Mesendoderm (in vitro differentiated cells): Measurements from ENCODE around the gene NDUFAF8.

ENCODE experiments used
- DNase-seq: peaks from one replicate; pipeline ENCODE4 v3.0.0; 2013
- H2AK5ac ChIP-seq: 2 replicates; pipeline ENCODE4 v1.6.1; 2013; ENCODE audit warnings: low read length, inconsistent platforms
- H2BK120ac ChIP-seq: 2 replicates; pipeline ENCODE4 v1.6.1; 2013; ENCODE audit warnings: low read depth, mild to moderate bottlenecking, low read length, moderate library complexity, mixed read lengths
- H2BK15ac ChIP-seq: replicated peaks from 2 replicates; pipeline ENCODE4 v1.6.1; 2013; ENCODE audit warnings: low read depth, mild to moderate bottlenecking, moderate library complexity
- H2BK5ac ChIP-seq: 2 replicates; pipeline ENCODE4 v1.6.1; 2013; ENCODE audit warnings: low read length, inconsistent platforms
- H3K18ac ChIP-seq: 2 replicates; pipeline ENCODE4 v1.6.1; 2013; ENCODE audit warnings: mild to moderate bottlenecking, low read length, mixed read lengths
- H3K23ac ChIP-seq: one replicate; pipeline ENCODE4 v1.6.1; 2013; ENCODE audit warnings: low read length
- H3K27ac ChIP-seq: 2 replicates; pipeline ENCODE4 v1.5.1; 2013; ENCODE audit warnings: low read depth, mild to moderate bottlenecking, inconsistent platforms, low read length, moderate library complexity
- H3K27me3 ChIP-seq: 2 replicates; pipeline ENCODE4 v1.6.1; 2013; ENCODE audit warnings: low read length, control low read depth, mild to moderate bottlenecking, inconsistent platforms; ENCODE audit not compliant: insufficient read depth, poor library complexity
- H3K36me3 ChIP-seq: 2 replicates; pipeline ENCODE4 v1.6.1; 2013; ENCODE audit warnings: low read length, inconsistent platforms; ENCODE audit not compliant: control insufficient read depth, insufficient read depth
- H3K4ac ChIP-seq: one replicate; pipeline ENCODE4 v1.6.1; 2013; ENCODE audit warnings: low read depth, mild to moderate bottlenecking, low read length, moderate library complexity
- H3K4me1 ChIP-seq: 2 replicates; pipeline ENCODE4 v1.6.1; 2013; ENCODE audit warnings: low read depth, low read length, inconsistent platforms; ENCODE audit not compliant: control insufficient read depth
- H3K4me2 ChIP-seq: 2 replicates; pipeline ENCODE4 v1.6.1; 2013; ENCODE audit warnings: low read length
- H3K4me3 ChIP-seq: 2 replicates; pipeline ENCODE4 v1.5.1; 2013; ENCODE audit warnings: mild to moderate bottlenecking, low read length
- H3K56ac ChIP-seq: one replicate; pipeline ENCODE4 v1.6.1; 2013; ENCODE audit warnings: low read length
- H3K79me1 ChIP-seq: 2 replicates; pipeline ENCODE4 v1.6.1; 2013; ENCODE audit warnings: low read length, inconsistent platforms
- H3K79me2 ChIP-seq: 2 replicates; pipeline ENCODE4 v1.6.1; 2013; ENCODE audit warnings: mild to moderate bottlenecking, low read length; ENCODE audit not compliant: control insufficient read depth, insufficient read depth
- H3K9ac ChIP-seq: 2 replicates; pipeline ENCODE4 v1.6.1; 2013; ENCODE audit warnings: low read length, inconsistent platforms
- H4K5ac ChIP-seq: one replicate; pipeline ENCODE4 v1.6.1; 2013; ENCODE audit warnings: low read length
- H4K8ac ChIP-seq: one replicate; pipeline ENCODE4 v1.6.1; 2013; ENCODE audit warnings: low read depth, mild to moderate bottlenecking, control low read depth, low read length, moderate library complexity
- WGBS: extraction: QIAGEN DNeasy Blood & Tissue Kit; methylation state at CpG from one replicate; pipeline ENCODE4 v1.1.7; 2013; ENCODE audit warnings: low lambda C conversion rate, missing lambda C conversion rate; ENCODE audit not compliant: insufficient coverage; ENCODE audit errors: extremely low coverage; 5-methylcytosine and 5-hydroxymethylcytosine counted together

NDUFAF8 gene

DNA sequence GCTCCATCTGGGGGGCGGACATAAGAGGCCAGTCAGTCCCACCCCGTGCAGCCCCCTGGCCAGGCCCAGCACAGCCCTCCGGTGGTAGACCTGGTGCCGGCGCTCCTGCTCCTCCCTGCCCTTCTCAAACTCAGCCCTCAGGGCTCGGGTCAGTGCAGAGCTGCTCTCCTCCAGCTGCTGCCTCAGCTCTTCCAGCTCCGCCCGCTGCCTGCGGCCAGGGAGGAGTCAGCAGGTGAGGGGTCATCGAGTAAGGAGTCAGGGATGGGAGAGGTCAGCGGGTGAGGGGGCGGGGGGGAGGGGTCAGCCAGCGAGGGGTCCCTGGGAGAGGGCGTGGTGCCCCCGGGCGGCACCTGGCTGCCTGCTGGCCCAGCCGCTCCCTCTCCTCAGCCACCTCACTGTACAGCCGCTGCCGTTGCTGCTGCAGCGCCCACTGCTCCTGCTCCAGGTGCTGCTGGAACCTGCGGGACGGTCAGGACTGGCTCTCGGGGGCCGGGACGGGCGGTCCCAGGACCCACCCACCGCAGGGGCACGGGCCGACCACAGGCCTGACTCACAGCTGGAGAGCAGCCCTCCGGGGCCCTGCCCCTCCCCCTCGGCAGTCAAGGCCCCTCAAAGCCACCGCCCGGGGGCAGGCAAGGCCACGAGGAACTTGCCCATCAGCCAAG lies 46.6 kb upstream of the NDUFAF8 start:
- Histone ChIP-seq H2AK5ac (no peak overlapping the region), H2BK15ac (no peak overlapping the region), H3K9ac (no peak overlapping the region), H3K4me2 (no peak overlapping the region), H3K27ac (no peak overlapping the region), H4K5ac (no peak overlapping the region), H3K23ac (no peak overlapping the region), H3K36me3 (no peaks in the 10 kb centered on the region), H2BK5ac (no peak overlapping the region), H3K4me1 (no peaks in the 10 kb centered on the region), H3K79me1 (no peaks in the 10 kb centered on the region), H3K79me2 (no peaks in the 10 kb centered on the region), H3K18ac (no peak overlapping the region), H4K8ac (no peak overlapping the region), H3K56ac (no peak overlapping the region), H3K4me3 (no peak overlapping the region), H3K4ac (no peak overlapping the region), H2BK120ac (no peak overlapping the region), H3K27me3 (no peaks in the 10 kb centered on the region)
- WGBS: no CpG with 5 or more reads among the region's 34 CpGs
- DNase-seq: no peak

DNA sequence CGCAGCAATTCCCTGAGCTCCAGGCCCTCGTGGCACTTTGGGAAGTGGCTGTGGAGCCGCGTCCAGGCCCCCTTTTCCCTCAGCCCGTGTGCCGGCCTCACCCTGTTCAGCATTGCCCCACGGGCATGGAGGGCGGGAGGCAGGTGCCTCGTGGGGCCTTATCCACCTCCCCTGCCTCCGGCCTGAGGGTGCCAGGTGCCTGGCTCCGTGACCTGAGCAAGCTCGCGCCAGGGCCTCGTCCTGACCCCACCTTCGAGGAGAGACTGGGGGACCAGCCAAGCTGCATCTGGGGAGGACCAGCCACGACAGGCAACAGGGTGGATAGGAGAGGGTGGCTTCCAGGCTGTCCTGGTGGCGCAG lies 46.1 kb upstream of the NDUFAF8 start:
- H3K23ac ChIP-seq: no peak overlapping the region

DNA sequence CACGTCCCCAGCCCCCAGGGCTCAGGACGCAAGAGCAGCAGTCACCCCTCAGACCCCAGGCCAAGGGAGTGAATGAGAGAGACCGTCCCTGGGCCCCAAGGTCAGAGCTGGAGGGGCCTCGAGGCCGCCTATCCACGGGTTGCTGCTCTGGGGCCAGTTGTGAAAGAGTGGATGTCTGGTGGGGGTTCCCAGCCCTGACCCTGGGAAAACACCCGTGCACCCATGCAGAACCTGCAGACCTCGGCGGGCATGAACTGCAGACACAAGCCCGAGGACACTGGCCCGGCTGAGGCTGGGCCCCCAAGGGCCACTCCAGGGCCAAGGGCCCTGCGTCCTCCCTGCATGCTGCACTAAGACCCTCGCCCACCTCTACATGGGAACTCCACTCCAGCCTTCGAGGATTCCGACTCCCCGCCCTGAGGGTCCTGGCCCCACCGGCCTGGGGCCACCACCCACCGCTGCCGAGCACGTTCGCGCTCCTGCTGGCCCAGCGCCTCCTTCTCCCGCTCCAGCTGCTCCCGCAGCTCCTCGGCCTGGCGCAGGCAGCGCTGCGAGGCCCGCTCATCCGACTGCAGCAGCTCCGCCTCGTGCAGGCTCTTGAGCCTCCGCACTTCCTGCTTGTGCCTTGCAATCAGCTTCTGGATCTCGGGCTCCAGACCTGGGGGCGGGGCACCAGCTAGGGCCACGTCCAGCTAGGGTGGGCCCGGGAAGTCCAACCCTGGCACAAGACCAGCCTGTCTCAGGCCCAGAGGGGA lies 45.5 kb upstream of the NDUFAF8 start:
- no peaks in the 10 kb centered on the region for H3K27me3 ChIP-seq
- no peak overlapping the region for H3K4ac ChIP-seq
- H2BK15ac ChIP-seq: no peak overlapping the region
- no peaks in the 10 kb centered on the region for H3K79me1 ChIP-seq
- no peak overlapping the region for H4K5ac ChIP-seq
- no peak overlapping the region for H2AK5ac ChIP-seq
- no peaks in the 10 kb centered on the region for H3K4me1 ChIP-seq
- no CpG with 5 or more reads among the region's 38 CpGs for WGBS
- H4K8ac ChIP-seq: no peak overlapping the region
- H2BK5ac ChIP-seq: no peak overlapping the region
- H3K36me3 ChIP-seq: no peaks in the 10 kb centered on the region
- no peak for DNase-seq
- no peak overlapping the region for H3K23ac ChIP-seq
- no peak overlapping the region for H3K9ac ChIP-seq
- H3K4me2 ChIP-seq: no peak overlapping the region
- H3K79me2 ChIP-seq: no peaks in the 10 kb centered on the region
- H3K56ac ChIP-seq: no peak overlapping the region
- H3K18ac ChIP-seq: no peak overlapping the region
- H3K4me3 ChIP-seq: no peak overlapping the region
- no peak overlapping the region for H2BK120ac ChIP-seq
- H3K27ac ChIP-seq: no peak overlapping the region

More for the DNA sequence above, 46.1 kb upstream of the NDUFAF8 start:
- H3K79me1 ChIP-seq: no peaks in the 10 kb centered on the region
- H3K27me3 ChIP-seq: no peaks in the 10 kb centered on the region
- no peak overlapping the region for H2BK120ac ChIP-seq
- H3K4me2 ChIP-seq: no peak overlapping the region
- H2AK5ac ChIP-seq: no peak overlapping the region
- no peak overlapping the region for H3K9ac ChIP-seq
- no peak overlapping the region for H2BK15ac ChIP-seq
- no peak overlapping the region for H3K18ac ChIP-seq
- no CpG with 5 or more reads among the region's 17 CpGs for WGBS
- H4K8ac ChIP-seq: no peak overlapping the region
- H3K27ac ChIP-seq: no peak overlapping the region
- no peaks in the 10 kb centered on the region for H3K79me2 ChIP-seq
- no peak overlapping the region for H2BK5ac ChIP-seq
- H3K36me3 ChIP-seq: no peaks in the 10 kb centered on the region
- no peak overlapping the region for H3K56ac ChIP-seq
- no peak overlapping the region for H3K4me3 ChIP-seq
- no peak overlapping the region for H3K4ac ChIP-seq
- H3K4me1 ChIP-seq: no peaks in the 10 kb centered on the region
- DNase-seq: no peak
- no peak overlapping the region for H4K5ac ChIP-seq

DNA sequence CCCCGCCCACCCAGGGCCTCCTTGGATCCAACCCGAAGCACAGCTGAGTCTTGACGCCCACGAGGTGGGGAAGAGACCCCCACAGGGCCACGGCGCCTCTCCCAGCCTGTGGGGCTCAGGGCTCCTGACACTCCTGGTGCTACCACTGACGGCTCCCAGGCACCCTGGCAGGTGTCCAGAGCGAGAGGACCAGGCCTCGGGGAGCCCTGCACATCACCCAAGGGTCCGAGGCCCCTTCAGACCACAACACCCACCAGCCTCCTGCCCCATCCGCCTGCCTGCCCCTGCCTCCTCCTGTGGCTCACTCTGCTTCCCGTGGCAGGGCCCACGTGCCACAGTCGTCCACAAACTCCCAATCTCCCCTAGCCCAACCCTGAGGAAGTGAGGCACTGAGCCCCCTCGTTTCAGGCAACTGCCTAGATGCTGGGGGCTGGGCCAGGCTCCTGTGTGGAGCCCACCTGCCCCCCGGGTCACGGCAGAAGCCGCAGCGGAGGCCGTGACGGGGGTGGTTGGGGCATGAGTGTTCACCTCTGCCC lies 44.8 kb upstream of the NDUFAF8 start:
- no peak overlapping the region for H3K27ac ChIP-seq
- no peak overlapping the region for H3K4me3 ChIP-seq
- no peak overlapping the region for H3K4me2 ChIP-seq
- no peak overlapping the region for H4K8ac ChIP-seq
- H3K36me3 ChIP-seq: no peaks in the 10 kb centered on the region
- no peak overlapping the region for H2BK15ac ChIP-seq
- no peak overlapping the region for H3K23ac ChIP-seq
- no peaks in the 10 kb centered on the region for H3K27me3 ChIP-seq
- no peaks in the 10 kb centered on the region for H3K4me1 ChIP-seq
- no peak overlapping the region for H2BK5ac ChIP-seq
- no CpG with 5 or more reads among the region's 21 CpGs for WGBS
- no peak overlapping the region for H2BK120ac ChIP-seq
- DNase-seq: no peak
- no peak overlapping the region for H3K9ac ChIP-seq
- no peak overlapping the region for H3K56ac ChIP-seq
- H4K5ac ChIP-seq: no peak overlapping the region
- no peak overlapping the region for H3K18ac ChIP-seq
- no peak overlapping the region for H3K4ac ChIP-seq
- no peaks in the 10 kb centered on the region for H3K79me2 ChIP-seq
- H3K79me1 ChIP-seq: no peaks in the 10 kb centered on the region
- H2AK5ac ChIP-seq: no peak overlapping the region

DNA sequence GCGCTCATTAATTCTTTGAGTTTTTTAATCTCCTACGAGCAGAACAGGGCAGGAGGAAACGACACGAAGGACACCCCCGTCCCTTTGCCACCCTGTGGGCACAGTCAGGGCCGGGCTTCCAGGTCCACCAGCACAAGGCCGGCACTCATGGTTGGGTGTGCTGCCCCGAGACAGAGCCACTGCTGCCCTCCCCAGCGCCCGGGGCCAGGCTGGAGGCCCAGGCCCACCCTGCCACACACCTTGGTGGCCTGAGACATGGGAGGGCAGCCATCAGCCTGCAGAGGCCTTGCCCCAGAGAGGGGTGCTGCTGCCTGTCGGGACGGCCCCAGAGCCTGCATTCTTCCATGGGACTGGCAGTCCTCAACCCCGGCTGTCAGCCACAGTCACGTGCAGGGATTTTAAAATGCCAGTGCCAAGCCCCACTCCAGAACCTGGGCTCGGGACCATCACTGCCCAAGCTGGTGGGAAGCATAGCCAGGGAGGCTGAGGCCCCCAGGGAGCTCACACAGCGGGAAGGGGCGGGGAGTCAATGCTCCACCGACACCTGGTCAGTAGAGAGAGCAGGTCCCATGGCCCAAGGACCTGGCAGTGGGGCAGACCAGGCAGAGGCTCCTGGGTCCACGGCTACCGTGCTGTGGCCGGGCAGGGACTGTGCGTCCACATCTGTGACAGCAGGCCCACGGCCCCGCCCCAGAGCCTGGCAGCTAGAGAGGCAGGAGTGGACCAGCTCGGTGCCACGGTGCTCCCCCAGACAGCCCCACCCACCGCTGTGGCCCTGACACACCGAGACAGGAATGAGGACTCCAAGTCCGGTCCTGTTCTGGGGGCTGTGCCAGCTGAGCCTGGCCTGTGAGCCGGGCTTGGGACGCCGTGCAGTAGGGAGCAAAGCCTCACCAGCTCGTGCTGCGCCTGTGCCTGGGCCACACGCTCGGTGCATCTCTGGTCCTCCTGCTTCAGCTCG lies 43.9 kb upstream of the NDUFAF8 start:
- H3K4me2 ChIP-seq: no peak overlapping the region
- H3K79me1 ChIP-seq: no peaks in the 10 kb centered on the region
- no peak for DNase-seq
- no peak overlapping the region for H2AK5ac ChIP-seq
- no peaks in the 10 kb centered on the region for H3K79me2 ChIP-seq
- H3K36me3 ChIP-seq: no peaks in the 10 kb centered on the region
- no peak overlapping the region for H4K8ac ChIP-seq
- H2BK15ac ChIP-seq: no peak overlapping the region
- no peak overlapping the region for H2BK5ac ChIP-seq
- no peak overlapping the region for H3K4ac ChIP-seq
- H4K5ac ChIP-seq: no peak overlapping the region
- no peak overlapping the region for H3K23ac ChIP-seq
- H3K27ac ChIP-seq: no peak overlapping the region
- no peak overlapping the region for H3K56ac ChIP-seq
- H3K4me3 ChIP-seq: no peak overlapping the region
- no peak overlapping the region for H2BK120ac ChIP-seq
- H3K4me1 ChIP-seq: no peaks in the 10 kb centered on the region
- no peaks in the 10 kb centered on the region for H3K27me3 ChIP-seq
- no peak overlapping the region for H3K9ac ChIP-seq
- H3K18ac ChIP-seq: no peak overlapping the region
- no CpG with 5 or more reads among the region's 37 CpGs for WGBS
